ENCODE measurements around the gene SELL. TPM values are rescaled to one million over a fixed set of nuclear protein-coding genes. Genes with fewer than 3 reads are reported as not detected.

SELL gene
- total RNA-seq, 2 donors from 2014 or later = 1.3 to 4.8 TPM

- Histone ChIP-seq H3K4me1 (replicated peaks) (no peaks in the 10 kb centered on the region), H3K4me3 (no peak overlapping the region), H3K36me3 (no peaks in the 10 kb centered on the region), H3K27me3 (replicated peaks; ENCODE audit: insufficient read depth) (no peaks in the 10 kb centered on the region), H3K9me3 (no peaks in the 10 kb centered on the region), H3K27ac (no peak overlapping the region)
- 37% methylated on average over 5 of the region's 5 CpGs for WGBS
- TF ChIP-seq POLR2A (IDR thresholded peaks at IDR 0.05) (no peak), POLR2AphosphoS5 (IDR thresholded peaks at IDR 0.05) (no peak), CTCF (IDR thresholded peaks at IDR 0.05) (no peak)
- DNase-seq (ENCODE audit: low spot score) = no peak
- intact Hi-C loops (cut with DNase I) = no loop called here
These were observed 33.8 kb upstream of the SELL start for GRCh38 chr1:169745015-169745861.

GRCh38 chr1:169741666-169742394 is 30.4 kb upstream of the SELL start:
- intact Hi-C loops (cut with DNase I) = no loop called here
- H3K4me1 ChIP-seq (replicated peaks) = no peaks in the 10 kb centered on the region
- H3K27me3 ChIP-seq (replicated peaks; ENCODE audit: insufficient read depth) = no peaks in the 10 kb centered on the region
- H3K36me3 ChIP-seq = no peaks in the 10 kb centered on the region
- H3K9me3 ChIP-seq = no peaks in the 10 kb centered on the region
- no peak for DNase-seq (ENCODE audit: low spot score)
- no peak for TF ChIP-seq POLR2AphosphoS5 (IDR thresholded peaks at IDR 0.05)
- TF ChIP-seq POLR2A (IDR thresholded peaks at IDR 0.05) = no peak
- no peak for TF ChIP-seq CTCF (IDR thresholded peaks at IDR 0.05)
- H3K27ac ChIP-seq = no peak overlapping the region
- H3K4me3 ChIP-seq = no peak overlapping the region
- 72% methylated on average over 6 of the region's 6 CpGs for WGBS

- no peak overlapping the region for H3K4me3 ChIP-seq
- TF ChIP-seq POLR2AphosphoS5 (IDR thresholded peaks at IDR 0.05) (no peak), POLR2A (IDR thresholded peaks at IDR 0.05) (no peak), CTCF (IDR thresholded peaks at IDR 0.05) (no peak)
- H3K9me3 ChIP-seq = no peaks in the 10 kb centered on the region
- 53% methylated on average over 5 of the region's 5 CpGs for WGBS
- no peaks in the 10 kb centered on the region for H3K4me1 ChIP-seq (replicated peaks)
- H3K36me3 ChIP-seq = no peaks in the 10 kb centered on the region
- DNase-seq (ENCODE audit: low spot score) = no peak
- intact Hi-C loops (cut with DNase I) = no loop called here
- no peaks in the 10 kb centered on the region for H3K27me3 ChIP-seq (replicated peaks; ENCODE audit: insufficient read depth)
- no peak overlapping the region for H3K27ac ChIP-seq
These were observed 28.6 kb upstream of the SELL start for GRCh38 chr1:169739980-169740379.

GRCh38 chr1:169733924-169734323 is 22.5 kb upstream of the SELL start, which contains the start of gene SELE:
SELE (minus strand) TSS chr1:169734079; CDS start chr1:169733612, 467 bp downstream.
- TF ChIP-seq CTCF (IDR thresholded peaks at IDR 0.05) (no peak), POLR2AphosphoS5 (IDR thresholded peaks at IDR 0.05) (no peak), POLR2A (IDR thresholded peaks at IDR 0.05) (no peak)
- no peaks in the 10 kb centered on the region for H3K36me3 ChIP-seq
- H3K27me3 ChIP-seq (replicated peaks; ENCODE audit: insufficient read depth) = no peaks in the 10 kb centered on the region
- H3K27ac ChIP-seq = no peak within 1 kb of the TSS
- H3K4me1 ChIP-seq (replicated peaks) = no peaks in the 10 kb centered on the region
- 46% methylated on average over 7 of the region's 7 CpGs for WGBS
- no peak for DNase-seq (ENCODE audit: low spot score)
- H3K9me3 ChIP-seq = no peaks in the 10 kb centered on the region
- intact Hi-C loops (cut with DNase I) = no loop called here
- no peak within 1 kb of the TSS for H3K4me3 ChIP-seq
